A673 (cell line): ENCODE data around the gene ATOH8. TPM values are rescaled to one million over a fixed set of nuclear protein-coding genes. Genes with fewer than 3 reads are reported as not detected.
A peak's percentile ranks its signal among the peaks of the same experiment; 100 is the strongest.

Experiments
- BruUV-seq: library from RNA; stranded (reverse); fragments of 400-500 nt; replicated peaks from 2 replicates; lab custom pipeline; 2021; lab: Mats Ljungman, UMichigan
- CTCF ChIA-PET: fragments of 300-600 bp; sonication (Branson Sonifier 250); formaldehyde crosslinking; loops from one replicate; lab custom pipeline; 2022; ENCODE audit warnings: antibody characterized with exemption; lab: Charles Lee
- POLR2A ChIA-PET: fragments of 300-600 bp; sonication (Branson Sonifier 250); formaldehyde crosslinking; loops from one replicate; lab custom pipeline; 2022; ENCODE audit warnings: antibody characterized with exemption; ENCODE audit not compliant: low non-redundant PET; lab: Charles Lee
- DNase-seq: peaks from one replicate; pipeline ENCODE4 v3.0.0-alpha.2; 2015; ENCODE audit warnings: low spot score
- H3K27ac ChIP-seq: fragments of 200-600 bp; sonication (generic); 2 replicates; pipeline ENCODE4 v1.5.1; 2016; ENCODE audit warnings: mixed run types, low read depth, mild to moderate bottlenecking, mixed read lengths, antibody characterized with exemption, low read length; ENCODE audit not compliant: poor library complexity, severe bottlenecking
- H3K27me3 ChIP-seq: fragments of 200-600 bp; sonication (generic); replicated peaks from 2 replicates; pipeline ENCODE4 v1.6.1; 2017; ENCODE audit warnings: mixed run types, low read depth, mild to moderate bottlenecking, mixed read lengths, antibody characterized with exemption, low read length; ENCODE audit not compliant: insufficient read depth, poor library complexity
- H3K36me3 ChIP-seq: fragments of 200-600 bp; sonication (generic); 2 replicates; pipeline ENCODE4 v1.6.1; 2016; ENCODE audit warnings: mixed run types, mild to moderate bottlenecking, mixed read lengths, antibody characterized with exemption, low read length; ENCODE audit not compliant: insufficient read depth, poor library complexity, severe bottlenecking
- H3K4me1 ChIP-seq: fragments of 200-600 bp; sonication (generic); 2 replicates; pipeline ENCODE4 v1.6.1; 2017; ENCODE audit warnings: mixed run types, mild to moderate bottlenecking, mixed read lengths, antibody characterized with exemption, low read length; ENCODE audit not compliant: insufficient read depth, poor library complexity, severe bottlenecking
- H3K4me3 ChIP-seq: fragments of 200-600 bp; sonication (generic); 2 replicates; pipeline ENCODE4 v1.5.1; 2016; ENCODE audit warnings: low read depth, mixed run types, mild to moderate bottlenecking, mixed read lengths, low read length; ENCODE audit not compliant: poor library complexity, severe bottlenecking
- H3K9me3 ChIP-seq: fragments of 200-600 bp; sonication (generic); 2 replicates; pipeline ENCODE4 v1.6.1; 2016; ENCODE audit warnings: mixed run types, low read depth, mild to moderate bottlenecking, mixed read lengths, antibody characterized with exemption, low read length; ENCODE audit not compliant: poor library complexity, severe bottlenecking
- CTCF ChIP-seq: fragments of 300-800, 200-600 bp; sonication (generic); conservative IDR thresholded peaks from 2 replicates; pipeline ENCODE4 v1.5.1; 2017; ENCODE audit warnings: low read depth, mild to moderate bottlenecking, antibody characterized with exemption, low read length, moderate library complexity, mixed read lengths
- EZH2 ChIP-seq: fragments of 200-600 bp; sonication (generic); IDR thresholded peaks from 2 replicates; pipeline ENCODE4 v1.6.1; 2017; ENCODE audit warnings: borderline replicate concordance, low read depth, mild to moderate bottlenecking, mixed read lengths, antibody characterized with exemption, low read length; ENCODE audit not compliant: poor library complexity, severe bottlenecking
- intact Hi-C: fragments of 100-400 bp; cut with micrococcal nuclease; formaldehyde crosslinking; loops from one replicate; pipeline ENCODE4 v1.10.0; 2022; ENCODE audit not compliant: unreplicated experiment
- total RNA-seq: library from RNA; stranded (reverse); gene quantifications from 2 replicates; pipeline ENCODE4 v1.2.3, GENCODE V29; 2021

Gene ATOH8
- total RNA-seq, 1 experiment from 2014 or later: 4.6 TPM

GRCh38 chr2:85754313-85755095 lies 713 bp downstream of the ATOH8 start:
- Histone ChIP-seq H3K9me3 (no peaks in the 10 kb centered on the region), H3K27me3 (no peaks in the 10 kb centered on the region), H3K36me3 (no peaks in the 10 kb centered on the region), H3K4me1 (peaks cover 27% of the 10 kb centered on the region), H3K27ac (peak overlapping the region; percentile 39), H3K4me3 (peak overlapping the region; percentile 66)
- POLR2A ChIA-PET: interaction anchor here (0.6 kb wide), 1 partner anchor 12 kb away, joined by 6 read pairs; no protein-coding TSS in a partner anchor
- TF ChIP-seq CTCF (peak; percentile 25; the same call in 1 of the 2 replicates), EZH2 (no peak)
- CTCF ChIA-PET: interaction anchor here (1.3 kb wide), 2 partner anchors 10 to 18 kb away, joined by 3 read pairs; no protein-coding TSS in a partner anchor
- BruUV-seq: no TSS peak
- peak; percentile 73 for DNase-seq
- intact Hi-C loops: loop anchor here (5.0 kb wide), 1 partner anchor 133 kb away; the partner anchor contains the start of gene ST3GAL5

- Histone ChIP-seq H3K27me3 (no peaks in the 10 kb centered on the region), H3K36me3 (no peaks in the 10 kb centered on the region), H3K4me1 (peaks cover 27% of the 10 kb centered on the region), H3K4me3 (peak overlapping the region; percentile 66), H3K9me3 (no peaks in the 10 kb centered on the region), H3K27ac (no peak overlapping the region)
- CTCF ChIA-PET: no interaction called here
- BruUV-seq: no TSS peak
- peak; percentile 30 for DNase-seq
- intact Hi-C loops: no loop called here
- no peak for TF ChIP-seq EZH2
- no peak for TF ChIP-seq CTCF
- POLR2A ChIA-PET: no interaction called here
Observed at GRCh38 chr2:85755122-85756027, 1.6 kb downstream of the ATOH8 start.

- no peak for DNase-seq
- ChIA-PET POLR2A (no interaction called here), CTCF (no interaction called here)
- no peaks in the 10 kb centered on the region for H3K36me3 ChIP-seq
- H3K4me1 ChIP-seq: peaks cover 22% of the 10 kb centered on the region
- H3K27me3 ChIP-seq: no peaks in the 10 kb centered on the region
- H3K9me3 ChIP-seq: no peaks in the 10 kb centered on the region
- no peak overlapping the region for H3K4me3 ChIP-seq
- H3K27ac ChIP-seq: no peak overlapping the region
- BruUV-seq: no TSS peak
- TF ChIP-seq EZH2: no peak
- no peak for TF ChIP-seq CTCF
- intact Hi-C loops: no loop called here
Observed at GRCh38 chr2:85756195-85756594, 2.4 kb downstream of the ATOH8 start.
